HG03469 (cell line): ENCODE data around the gene NPPC.

Source experiments
- ATAC-seq: cut with Tn5 transposase; IDR thresholded peaks from one replicate; pipeline ENCODE4 v1.9.1; 2021; ENCODE audit warnings: mild to moderate bottlenecking, moderate library complexity, moderate number of reproducible peaks; ENCODE audit not compliant: unreplicated experiment

The NPPC gene

DNA sequence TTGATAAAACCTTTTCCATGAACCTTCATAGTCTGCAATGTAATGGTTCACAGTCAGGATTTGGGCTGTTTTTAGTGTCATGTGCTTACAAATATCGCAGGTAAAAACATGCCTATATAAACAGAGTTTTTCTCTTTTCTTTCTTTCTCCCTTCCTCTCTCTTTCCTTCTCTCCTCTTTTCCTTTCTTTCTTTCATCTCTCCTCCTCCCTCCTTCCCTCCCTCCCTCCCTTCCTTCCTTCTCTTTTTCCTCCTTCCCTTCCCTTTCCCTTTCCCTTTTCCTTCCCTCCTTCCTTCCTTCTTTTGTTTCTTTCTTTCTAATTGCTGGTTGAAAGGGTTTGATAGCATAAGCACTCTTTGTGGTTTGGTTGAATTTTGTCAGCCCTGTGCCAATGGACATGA lies 9.6 kb upstream of the NPPC start:
- no peak for ATAC-seq

DNA sequence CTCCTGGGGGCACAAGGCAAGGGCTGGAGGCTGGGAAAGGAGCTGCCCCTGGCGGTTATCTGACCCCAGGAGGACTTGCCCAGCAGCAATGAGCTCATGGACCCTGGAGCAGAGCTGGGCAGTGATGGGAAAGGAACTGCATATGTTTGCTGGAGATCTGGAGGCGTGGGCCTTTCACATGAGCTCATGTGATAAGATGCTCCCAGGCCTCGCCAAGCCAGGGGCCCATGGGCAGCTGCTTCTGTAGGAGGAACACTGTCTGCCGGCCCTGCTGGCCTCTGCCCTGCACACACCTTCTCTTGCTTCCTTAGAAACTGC lies 9.0 kb upstream of the NPPC start:
- no peak for ATAC-seq

DNA sequence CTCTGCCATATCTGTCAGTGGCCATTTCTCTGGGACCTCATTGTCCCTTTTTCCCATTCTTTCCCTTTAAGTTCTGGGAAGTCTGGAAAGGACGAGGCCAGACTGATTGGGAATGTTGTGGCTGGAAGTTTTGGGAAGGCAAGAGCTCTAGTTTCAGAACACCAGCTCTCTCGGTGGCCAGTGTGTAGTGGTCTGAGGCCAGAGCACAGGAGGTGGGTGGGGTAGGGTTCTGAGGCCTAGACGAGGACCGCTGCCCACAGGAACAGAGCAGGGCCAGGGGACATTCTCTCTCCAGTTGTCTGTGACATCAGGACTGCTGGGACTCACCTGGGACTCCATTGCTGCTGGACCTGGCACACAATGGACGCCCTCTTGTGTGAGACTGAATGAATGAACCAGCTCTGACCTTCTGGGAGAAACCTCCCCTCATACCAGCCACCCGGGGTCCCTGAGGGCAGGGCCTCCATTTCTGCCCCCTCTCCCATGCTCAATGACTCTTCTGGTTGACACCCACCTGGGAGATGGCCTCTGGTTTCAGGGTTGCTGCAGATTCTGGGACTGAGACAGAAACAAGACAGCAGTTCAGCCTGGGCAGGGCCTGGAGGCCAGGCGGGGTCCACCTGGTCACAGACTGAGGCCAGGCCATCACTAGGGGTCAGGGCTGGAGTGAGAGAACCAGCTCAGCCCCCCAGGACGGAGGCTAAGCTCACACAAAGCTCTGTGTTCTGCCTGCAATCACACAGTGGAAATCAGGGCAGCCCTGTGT lies 8.4 kb upstream of the NPPC start:
- ATAC-seq = no peak

DNA sequence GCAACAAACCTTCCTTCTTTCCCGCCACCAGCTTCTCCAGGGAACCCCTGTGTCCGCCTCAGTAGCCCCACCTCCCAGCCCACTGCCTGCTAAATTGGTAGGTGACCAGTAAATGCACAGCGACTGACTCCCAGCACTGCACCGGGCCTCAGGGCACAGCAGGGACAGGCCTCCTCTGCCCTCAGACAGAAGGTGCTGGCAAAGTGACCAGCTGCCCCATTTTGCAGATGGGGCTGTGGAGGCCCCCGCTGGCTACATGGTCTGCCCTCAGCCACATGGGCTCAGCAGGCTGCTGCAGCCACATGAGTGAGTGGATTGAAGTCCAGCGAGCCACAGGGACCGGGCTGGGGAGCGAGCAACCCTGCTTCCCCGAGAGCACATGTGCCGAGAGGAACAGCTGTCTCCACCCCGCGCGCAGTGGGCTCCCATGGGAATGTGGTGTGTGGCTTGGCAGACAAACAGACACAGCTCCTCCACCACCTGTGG lies 7.8 kb upstream of the NPPC start:
- no peak for ATAC-seq

DNA sequence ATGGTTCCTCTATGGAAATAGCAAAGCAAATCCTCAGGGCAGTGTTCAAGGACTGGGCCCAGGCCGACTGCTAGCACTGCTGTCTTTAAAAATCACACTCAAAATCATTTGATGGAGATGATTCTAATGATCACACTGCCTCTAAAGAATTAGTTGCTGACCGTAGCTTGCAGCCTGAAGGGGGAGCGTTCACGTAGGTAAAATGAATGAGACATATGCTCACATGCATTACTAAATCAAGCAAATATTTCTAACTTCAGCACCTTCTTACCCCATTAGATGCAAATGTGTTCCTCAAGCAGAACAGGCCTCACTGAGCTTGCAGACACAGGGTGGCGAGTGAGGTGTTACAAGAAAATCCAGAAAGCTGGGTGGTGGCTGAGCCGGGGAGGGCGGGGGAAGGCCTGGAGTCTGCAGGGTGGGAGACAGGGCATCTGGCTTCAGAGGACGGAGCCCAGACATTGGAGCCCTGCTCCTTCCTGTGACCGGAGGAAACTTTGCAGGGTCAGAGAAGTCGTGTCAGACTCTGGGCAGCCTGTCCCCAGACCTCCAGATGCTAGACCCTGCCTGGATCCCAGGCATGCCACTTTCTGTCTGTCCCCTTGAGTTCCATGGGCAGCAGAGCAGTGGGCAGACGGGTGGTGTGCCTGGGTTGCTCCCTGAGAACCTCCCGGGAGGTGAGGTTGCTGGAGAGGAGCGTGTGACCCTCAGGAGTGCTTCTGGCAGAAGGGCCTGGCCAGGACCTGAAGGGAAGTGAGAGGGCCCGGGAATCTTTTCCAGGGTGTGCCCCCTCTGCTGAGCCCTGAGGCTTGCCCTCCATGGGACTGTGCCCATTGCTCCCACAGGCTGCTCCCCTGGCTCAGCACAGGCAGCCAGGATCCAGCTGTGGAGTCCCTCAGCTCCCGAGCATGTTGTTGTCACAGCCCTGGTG lies 7.1 kb upstream of the NPPC start:
- ATAC-seq = no peak

DNA sequence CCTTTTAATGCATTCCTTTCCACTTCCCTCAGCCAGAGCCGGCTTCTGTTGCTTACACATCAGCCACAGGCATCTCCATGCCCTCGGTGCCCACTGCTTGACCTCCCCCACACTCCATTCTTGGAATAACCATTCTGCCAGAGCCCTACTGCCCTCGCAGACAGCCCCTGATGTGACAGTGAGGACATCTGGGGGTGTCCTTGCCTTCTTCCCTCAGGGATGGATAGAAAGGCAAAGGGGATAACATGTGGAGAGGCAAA lies 6.4 kb upstream of the NPPC start:
- no peak for ATAC-seq

DNA sequence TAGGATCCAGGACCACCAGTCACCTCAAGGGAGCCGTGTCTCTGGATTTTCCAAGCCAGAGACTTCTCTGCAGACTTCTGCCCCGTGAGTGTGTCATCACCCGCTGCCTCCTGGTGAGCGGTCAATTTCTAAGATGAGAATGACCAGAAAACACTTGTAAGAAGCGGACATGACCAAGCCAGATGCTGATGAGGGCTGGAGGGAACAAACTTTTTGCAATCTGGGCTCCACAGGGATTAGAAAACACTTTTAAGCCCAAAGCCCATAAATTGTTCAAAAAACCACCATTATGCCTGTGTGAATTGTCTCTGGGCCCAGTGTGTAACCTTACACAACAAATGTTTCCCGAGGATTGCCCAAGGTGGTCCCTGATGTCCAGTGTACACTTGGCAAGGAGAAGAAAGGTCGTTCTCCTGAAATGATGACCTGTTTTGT lies 5.3 kb upstream of the NPPC start:
- ATAC-seq = no peak

DNA sequence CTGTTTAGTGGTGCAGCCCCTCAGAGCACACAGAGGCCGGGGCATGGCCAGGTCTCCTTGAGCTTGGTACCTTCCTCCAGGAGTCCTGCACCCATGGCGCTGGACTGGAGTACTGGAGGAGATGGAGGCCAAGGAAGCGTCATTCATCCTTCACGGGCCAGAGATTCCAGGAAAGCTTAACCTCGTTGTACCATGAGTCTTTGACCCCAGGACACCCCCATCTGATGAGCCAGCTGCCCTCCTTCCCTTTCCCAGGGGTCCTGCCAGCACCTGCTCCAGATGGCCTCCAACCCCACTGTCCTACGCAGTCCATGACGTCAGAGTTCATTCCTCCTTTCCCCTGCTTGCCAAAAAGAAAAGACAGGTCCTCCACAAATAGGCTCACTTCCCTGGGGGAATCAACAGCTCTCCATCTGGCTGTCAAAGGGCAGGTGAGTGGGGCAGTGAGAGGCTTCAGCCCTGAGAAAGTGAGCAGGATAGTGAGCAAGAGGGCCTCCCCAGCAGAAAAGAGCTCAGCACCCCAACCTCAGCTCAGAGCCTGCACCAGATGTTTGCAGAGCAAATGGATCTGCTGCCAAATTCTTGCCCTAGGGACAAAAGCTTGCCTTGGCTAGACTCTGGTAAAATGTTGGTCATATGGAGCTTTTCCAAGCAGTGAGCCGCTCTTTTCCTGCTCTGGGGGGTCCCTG lies 4.5 kb upstream of the NPPC start:
- ATAC-seq = no peak

DNA sequence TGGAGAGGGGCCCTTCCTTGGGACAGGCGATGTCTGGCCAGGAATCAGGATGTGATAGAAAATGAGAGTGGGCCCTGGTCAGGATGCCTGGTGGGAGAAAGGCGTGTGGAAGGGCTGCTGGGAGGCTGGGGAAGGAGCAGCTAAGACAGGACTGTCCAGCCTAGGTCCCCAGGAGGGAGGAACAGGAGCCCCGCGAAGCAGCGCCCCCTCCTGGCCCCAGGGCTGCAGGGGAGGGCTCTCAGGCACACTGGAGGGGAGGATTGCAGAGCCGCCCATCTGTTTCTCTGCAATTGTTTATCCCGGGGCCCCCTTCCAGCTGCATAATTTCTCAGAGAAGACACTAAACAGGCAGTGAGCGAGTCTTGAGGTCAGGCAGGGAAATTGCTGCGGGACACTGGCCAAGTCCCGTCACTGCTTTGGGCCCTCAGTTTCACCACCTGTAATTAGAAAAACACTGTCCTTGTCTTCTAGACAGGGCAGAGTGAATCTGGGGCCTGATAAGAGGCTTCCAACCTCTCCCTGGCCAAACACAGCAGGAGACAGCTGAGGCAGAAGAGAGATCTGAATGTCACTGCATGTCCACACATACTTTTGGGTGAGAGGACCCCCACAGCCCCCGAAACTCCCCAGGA lies 3.9 kb upstream of the NPPC start:
- ATAC-seq = no peak

DNA sequence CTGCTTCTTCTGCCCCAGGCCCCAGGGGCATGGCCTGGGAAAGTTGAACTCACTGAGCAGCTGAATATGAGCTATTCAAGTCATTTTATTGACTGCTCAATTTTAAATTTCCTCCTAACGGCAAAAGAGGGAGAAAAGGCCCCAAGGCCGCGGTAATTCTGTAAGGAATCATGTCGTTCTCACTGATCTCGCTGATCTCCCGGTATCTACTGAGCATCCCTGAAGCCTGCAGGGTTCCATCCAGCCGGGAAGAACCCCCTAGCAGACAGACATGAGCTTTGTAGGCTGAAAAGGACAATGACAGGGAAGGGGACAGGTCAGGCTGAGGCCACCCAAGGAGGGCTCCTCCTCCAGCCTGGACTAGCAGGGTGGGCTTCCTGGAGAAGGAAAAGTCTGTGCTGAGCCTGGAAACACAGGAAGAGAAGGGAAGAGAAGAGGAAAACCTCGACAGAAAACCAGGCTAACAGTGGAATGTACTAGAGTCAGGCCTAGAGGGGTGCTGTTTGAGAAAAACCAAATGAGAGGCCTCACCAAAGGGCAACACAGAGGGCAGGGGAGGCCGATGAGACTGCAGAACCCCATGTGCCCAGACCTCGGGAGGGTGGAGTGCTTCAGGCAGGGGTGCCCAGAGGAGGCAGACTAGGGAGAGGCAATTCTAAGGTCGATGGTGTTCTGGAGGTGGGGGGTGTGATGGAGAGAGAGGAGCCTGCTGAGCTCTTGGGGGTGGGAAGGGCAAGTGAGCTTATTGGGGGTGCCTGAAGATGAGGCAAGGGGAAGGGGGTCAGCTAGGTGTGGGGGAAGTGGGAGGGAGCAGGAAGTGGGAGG lies 2.9 kb upstream of the NPPC start:
- ATAC-seq = no peak

DNA sequence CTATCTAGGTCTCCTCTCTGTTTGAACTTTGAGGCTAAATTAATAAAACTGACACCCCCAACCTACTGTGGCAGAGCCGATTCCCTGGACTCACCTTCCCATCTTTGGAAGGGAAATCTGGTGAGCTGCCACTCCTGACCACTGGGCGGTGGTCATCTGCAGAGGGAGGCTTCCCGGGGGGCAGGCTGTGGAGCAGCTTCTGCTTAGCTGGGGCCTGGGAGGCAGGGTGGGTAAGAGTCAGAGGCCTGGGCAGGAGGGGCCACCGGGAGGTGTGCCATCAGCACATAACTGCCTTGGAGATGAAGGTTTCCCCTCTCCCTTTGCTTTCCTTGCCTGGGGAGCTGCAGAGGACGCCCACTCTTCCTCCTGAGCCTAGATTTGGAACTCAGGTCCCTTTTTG lies 2.3 kb upstream of the NPPC start:
- no peak for ATAC-seq

DNA sequence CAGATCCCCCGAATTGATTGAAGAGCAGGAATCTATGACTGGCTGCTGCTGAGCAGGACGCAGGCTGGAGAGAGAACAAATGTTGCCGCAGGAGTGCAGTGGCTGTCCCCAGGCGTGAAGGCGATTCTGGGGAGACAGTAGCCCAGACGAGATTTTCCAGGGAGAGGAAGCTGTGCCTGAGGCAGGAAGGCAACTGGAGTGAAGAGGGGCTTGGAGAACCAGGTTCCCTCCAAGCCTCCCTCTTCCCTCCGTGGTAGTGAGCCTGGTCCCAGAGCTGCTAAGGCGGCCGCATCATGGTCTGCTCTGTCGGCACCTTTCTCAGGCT lies 1.3 kb upstream of the NPPC start:
- no peak for ATAC-seq

DNA sequence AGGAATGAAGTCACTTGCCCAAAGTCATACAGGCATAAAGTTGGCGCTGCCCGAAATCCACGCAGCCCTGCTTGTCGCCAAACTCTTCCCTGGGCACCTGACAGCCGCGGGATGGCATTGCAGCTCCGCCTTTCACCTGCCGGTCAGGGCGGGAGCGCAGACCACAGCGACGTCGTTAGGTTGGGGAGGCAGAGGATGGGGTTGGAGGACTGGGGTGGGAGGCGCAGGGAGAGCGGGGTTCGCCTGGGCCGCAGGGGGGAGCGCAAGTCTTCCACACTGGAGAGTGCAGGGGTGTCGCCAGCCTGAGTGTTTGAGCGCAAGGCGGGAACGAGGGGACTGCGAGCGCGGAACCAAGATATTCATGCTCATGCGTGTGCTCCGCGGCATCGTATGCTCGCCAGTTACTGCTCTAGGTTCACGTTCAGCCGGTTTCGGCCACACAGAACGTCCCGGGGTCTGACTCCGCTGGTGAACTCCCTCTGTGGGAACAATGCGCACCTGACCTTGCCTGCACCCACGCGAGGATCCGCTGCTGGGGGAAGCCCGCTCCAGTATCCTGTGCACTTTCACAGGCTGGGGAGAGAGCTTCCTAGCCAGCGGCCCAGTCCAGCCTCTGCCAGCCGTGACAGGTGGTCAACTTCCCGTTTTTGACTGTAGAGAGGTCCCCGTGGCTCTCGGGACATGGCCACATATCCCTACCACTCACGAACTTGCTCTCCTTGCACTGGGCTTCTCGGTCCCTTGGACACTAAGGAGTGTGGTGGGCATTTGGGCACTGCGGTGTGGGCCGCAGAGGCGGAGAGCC lies 767 bp upstream of the NPPC start:
- ATAC-seq = no peak

DNA sequence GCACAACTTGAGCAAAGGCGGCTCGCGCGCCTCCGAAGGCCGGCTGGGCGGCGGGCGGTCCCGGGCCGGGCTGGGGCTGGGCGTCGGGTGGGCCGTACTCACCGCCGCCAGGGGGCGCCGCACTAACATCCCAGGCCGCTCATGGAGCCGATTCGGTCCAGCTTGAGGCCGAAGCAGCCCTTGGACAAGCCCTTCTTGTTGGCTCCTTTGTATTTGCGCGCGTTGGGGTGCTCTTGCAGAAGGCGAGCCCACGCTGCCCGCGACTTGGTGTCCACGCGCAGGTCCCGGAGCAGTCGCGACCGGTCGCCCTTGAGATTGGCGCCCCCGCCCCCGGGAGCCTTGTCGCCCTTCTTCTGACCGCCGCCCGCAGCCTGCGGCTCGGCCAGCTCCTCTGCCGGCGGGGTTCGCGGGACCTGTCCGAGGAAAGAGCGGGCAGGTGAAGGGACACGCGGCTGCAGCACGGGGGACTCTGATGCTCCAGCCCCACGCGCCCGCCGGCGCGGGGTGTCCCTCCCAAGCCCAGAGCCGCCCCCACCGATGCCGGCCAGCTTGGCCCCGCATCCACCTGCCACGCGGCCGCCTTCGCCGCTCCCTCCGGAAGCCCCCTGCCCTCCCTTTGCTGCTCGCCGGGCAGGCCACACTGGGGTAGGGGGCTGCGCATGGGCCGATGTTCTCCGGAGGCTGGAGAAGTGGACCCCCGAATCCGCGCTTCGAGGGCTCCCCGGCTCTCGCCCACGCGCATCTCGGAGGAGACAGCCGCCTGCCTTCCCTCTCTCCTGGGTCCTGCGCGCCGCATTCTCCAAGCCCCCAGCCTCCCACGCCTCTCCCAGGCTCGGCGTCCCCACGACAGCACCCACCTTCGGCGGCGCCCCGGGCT lies 655 bp downstream of the NPPC start:
- no peak for ATAC-seq

DNA sequence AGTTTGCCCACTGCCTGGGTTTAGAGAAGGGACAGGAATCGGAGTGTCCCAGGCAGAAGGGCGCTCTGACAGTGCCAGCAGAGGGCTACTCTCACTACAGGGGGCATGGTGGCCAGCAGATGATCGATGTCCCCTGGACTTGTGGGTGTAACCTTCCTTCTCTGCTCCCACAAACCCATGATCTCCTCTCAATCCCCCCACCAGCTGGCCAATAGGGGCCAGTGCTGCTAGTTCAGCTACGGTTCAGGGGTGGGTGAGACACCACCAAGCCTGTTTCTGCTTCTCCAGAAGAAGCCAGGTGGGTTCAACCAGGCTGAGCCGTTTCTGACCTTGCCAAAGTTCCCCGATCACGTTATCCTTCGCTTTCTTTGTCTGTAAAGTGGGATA lies 1.3 kb downstream of the NPPC start:
- no peak for ATAC-seq

DNA sequence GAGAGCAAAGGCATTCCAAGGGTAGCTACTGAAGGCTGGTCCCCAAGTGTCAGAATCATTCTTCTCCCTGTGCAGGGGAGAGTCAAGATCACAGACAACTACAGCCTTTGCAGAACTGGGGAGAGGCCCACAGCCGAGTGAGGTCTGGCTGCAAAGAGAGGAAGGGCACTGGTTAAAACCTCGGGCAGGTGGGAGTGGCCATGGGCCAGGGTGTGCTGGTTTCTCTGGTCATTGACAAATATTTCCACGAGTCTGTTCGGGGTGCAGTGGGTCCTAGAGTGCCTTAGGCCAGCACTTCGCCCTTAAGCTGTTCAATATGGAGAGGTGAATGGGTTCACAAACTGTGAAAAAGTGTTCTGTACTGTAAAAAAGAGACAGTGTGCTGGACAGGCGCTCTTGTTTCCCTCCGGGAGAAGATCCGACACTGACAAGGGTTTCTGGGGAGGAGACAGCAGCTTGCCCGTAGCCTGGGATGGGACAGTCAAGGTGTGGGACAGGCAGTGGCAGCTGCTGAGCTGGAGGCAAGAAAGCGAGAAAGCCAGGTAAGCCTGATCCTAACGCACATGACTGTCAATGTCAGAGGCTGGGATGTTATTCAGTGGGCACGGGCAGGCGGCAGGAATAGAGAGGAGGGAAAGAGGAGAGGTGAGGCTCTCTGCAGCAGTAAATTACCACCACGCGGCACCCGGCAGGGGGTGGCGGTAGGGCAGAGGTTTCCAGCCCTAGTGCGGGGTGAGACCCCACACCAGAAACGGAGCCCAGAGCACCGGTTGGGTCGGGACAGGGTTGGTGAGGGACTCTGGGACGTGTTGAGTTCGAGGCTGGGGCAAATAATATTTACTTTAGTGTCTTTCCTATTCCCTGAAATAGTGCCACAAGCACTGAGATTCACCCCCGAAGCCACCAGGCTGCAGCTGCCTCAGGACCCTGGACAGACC lies 2.0 kb downstream of the NPPC start:
- no peak for ATAC-seq

DNA sequence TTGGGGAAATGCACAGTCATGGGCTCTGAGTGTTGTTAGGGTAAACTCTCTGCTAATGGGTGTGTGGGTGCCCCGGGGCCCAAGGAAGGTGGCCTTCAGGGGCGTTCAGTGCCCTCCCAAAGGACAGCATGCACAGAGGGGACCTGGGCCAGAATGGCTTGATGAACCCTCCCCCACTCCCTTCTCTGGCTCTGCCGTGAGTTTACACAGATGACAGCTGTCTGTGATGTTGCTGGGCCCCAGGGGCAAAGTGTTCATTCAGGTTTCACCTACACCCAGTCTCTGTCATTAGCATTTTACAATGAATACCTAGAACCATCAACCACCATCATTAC lies 3.2 kb downstream of the NPPC start:
- ATAC-seq = no peak
